B cell (primary cell): Measurements from ENCODE around the gene FOXL2. TPM values are rescaled to one million over a fixed set of nuclear protein-coding genes. Genes with fewer than 3 reads are reported as not detected.

Experiments used
- ATAC-seq: fragments of 200-7000 bp; cut with Tn5 transposase; one replicate; pipeline ENCODE4 v1.10.0; 2021; ENCODE audit warnings: low read depth, mild to moderate bottlenecking, moderate number of reproducible peaks, moderate library complexity
- CTCF ChIA-PET: fragments of 350-600 bp; sonication (Branson Sonifier 250); formaldehyde crosslinking; loops from one replicate; lab custom pipeline; 2021; ENCODE audit warnings: antibody characterized with exemption, inconsistent platforms; lab: Charles Lee
- POLR2A ChIA-PET: fragments of 350-600 bp; sonication (Branson Sonifier 250); formaldehyde crosslinking; loops from one replicate; lab custom pipeline; 2021; ENCODE audit warnings: antibody characterized with exemption; lab: Charles Lee
- DNase-seq: peaks from one replicate; pipeline ENCODE4 v3.0.0; 2013
- H2AFZ ChIP-seq: 2 replicates; pipeline ENCODE4 v1.6.1; 2012; ENCODE audit warnings: mild to moderate bottlenecking, low read depth, low read length; ENCODE audit not compliant: insufficient read depth, poor library complexity, severe bottlenecking
- H3K27ac ChIP-seq, 2 donors: 1 replicate in 1 of 2; 2 replicates in 1 of 2; pipeline ENCODE4 v1.5.1; 2012 to 2013; ENCODE audit warnings: low read length in 2 of 2, mild to moderate bottlenecking in 2 of 2, moderate library complexity in 1 of 2
- H3K27me3 ChIP-seq, 4 experiments: fragments of 200-600 bp in 1 of 4; sonication (generic) in 1 of 4; replicated peaks in 1 of 4; 1 replicate in 2 of 4; 2 replicates in 2 of 4; pipeline versions ENCODE4 v1.6.1 to v1.7.0; 2013 to 2016; ENCODE audit warnings: low read length in 3 of 4, mild to moderate bottlenecking in 2 of 4, mixed read lengths in 1 of 4, moderate library complexity in 1 of 4; ENCODE audit not compliant: insufficient read depth in 4 of 4, control insufficient read depth in 3 of 4; ENCODE audit errors: control extremely low read depth in 1 of 4
- H3K36me3 ChIP-seq, 2 experiments: replicated peaks in 1 of 2; 1 replicate in 1 of 2; 2 replicates in 1 of 2; pipeline versions ENCODE4 v1.6.1 to v1.7.1; 2013; ENCODE audit warnings: low read length in 1 of 2; ENCODE audit not compliant: insufficient read depth in 2 of 2, control insufficient read depth in 1 of 2; ENCODE audit errors: control extremely low read depth in 1 of 2, extremely low read depth in 1 of 2
- H3K4me1 ChIP-seq, 2 donors: fragments of 200-600 bp in 1 of 2; sonication (generic) in 1 of 2; 1 replicate in 1 of 2; 2 replicates in 1 of 2; pipeline versions ENCODE4 v1.5.1 to v1.6.1; 2013 to 2017; ENCODE audit warnings: low read length in 2 of 2; ENCODE audit not compliant: control insufficient read depth in 2 of 2, insufficient read depth in 2 of 2
- H3K4me2 ChIP-seq: replicated peaks from 2 replicates; pipeline ENCODE3; 2012; ENCODE audit warnings: mild to moderate bottlenecking, low read depth, low read length; ENCODE audit not compliant: poor library complexity, severe bottlenecking
- H3K4me3 ChIP-seq, 5 experiments: fragments of 200-600 bp in 1 of 5; sonication (generic) in 1 of 5; 1 replicate in 3 of 5; 2 replicates in 2 of 5; pipeline versions ENCODE4 v1.5.1 to v1.7.0; 2011 to 2016; ENCODE audit warnings: low read length in 4 of 5, mild to moderate bottlenecking in 4 of 5, low read depth in 2 of 5, control low read depth in 1 of 5, moderate library complexity in 1 of 5; ENCODE audit not compliant: insufficient read depth in 1 of 5; ENCODE audit errors: control extremely low read depth in 1 of 5, extremely low read depth in 1 of 5
- H3K79me2 ChIP-seq: fragments of 200-600 bp; sonication (generic); one replicate; pipeline ENCODE4 v1.6.0; 2016; ENCODE audit warnings: low read length; ENCODE audit not compliant: control insufficient read depth, insufficient read depth
- H3K9ac ChIP-seq: fragments of 200-600 bp; sonication (generic); 2 replicates; pipeline ENCODE4 v1.6.1; 2017; ENCODE audit warnings: mild to moderate bottlenecking, low read length, moderate library complexity
- H3K9me3 ChIP-seq, 3 donors: one replicate each; pipeline versions ENCODE4 v1.6.1 to v1.7.1; 2013; ENCODE audit warnings: low read length in 2 of 3; ENCODE audit not compliant: control insufficient read depth in 2 of 3, insufficient read depth in 1 of 3; ENCODE audit errors: control extremely low read depth in 1 of 3
- H4K20me1 ChIP-seq: 2 replicates; pipeline ENCODE4 v1.6.0; 2012; ENCODE audit warnings: mild to moderate bottlenecking, low read length; ENCODE audit not compliant: insufficient read depth, control insufficient read depth, poor library complexity, severe bottlenecking
- H3K27ac Mint-ChIP-seq: one replicate; pipeline ENCODE4 v1.8.0; 2021; ENCODE audit warnings: mixed read lengths
- H3K27me3 Mint-ChIP-seq: one replicate; pipeline ENCODE4 v1.8.0; 2021; ENCODE audit warnings: mixed read lengths
- H3K4me1 Mint-ChIP-seq: one replicate; pipeline ENCODE4 v1.8.0; 2021; ENCODE audit warnings: mixed read lengths
- H3K4me3 Mint-ChIP-seq: one replicate; pipeline ENCODE4 v1.8.0; 2021; ENCODE audit warnings: mixed read lengths
- H3K9me3 Mint-ChIP-seq: one replicate; pipeline ENCODE4 v1.8.0; 2022; ENCODE audit warnings: mixed read lengths; ENCODE audit not compliant: insufficient read depth
- EZH2 ChIP-seq: IDR thresholded peaks from 2 replicates; pipeline ENCODE4 v1.6.1; 2012; ENCODE audit warnings: borderline replicate concordance, low read depth, mild to moderate bottlenecking, moderate library complexity, low read length; ENCODE audit not compliant: insufficient read depth, poor library complexity, severe bottlenecking
- WGBS: methylation state at CpG from one replicate; pipeline ENCODE4 v1.1.5; 2013; ENCODE audit warnings: missing lambda C conversion rate; ENCODE audit not compliant: insufficient coverage; 5-methylcytosine and 5-hydroxymethylcytosine counted together
- intact Hi-C: fragments of 100-400 bp; cut with micrococcal nuclease; formaldehyde crosslinking; loops from one replicate; pipeline ENCODE4 v1.10.0; 2022
- polyA plus RNA-seq: library from polyadenylated mRNA; depleted of rRNA; stranded (reverse); fragments of >200 nt; gene quantifications from 2 replicates; pipeline ENCODE4 v1.2.3, GENCODE V29; 2012
- total RNA-seq, 2 donors: library from RNA; stranded (reverse); fragments of 120-200 nt in 1 of 2; gene quantifications; 1 replicate in 1 of 2; 2 replicates in 1 of 2; pipeline versions ENCODE4 v1.2.3 to v1.2.4, GENCODE V29; 2013 to 2022
- TF ChIP-seq, protein P1 (sequence below): fragments of 200-600 bp; IDR thresholded peaks from one replicate; pipeline ENCODE4 v1.8.0; 2022; ENCODE audit warnings: antibody characterized with exemption, mild to moderate bottlenecking

The FOXL2 gene
- total and polyA plus RNA-seq, 2 donors (not counting 1 experiment from before 2014, with no cell fraction given): not detected

DNA sequence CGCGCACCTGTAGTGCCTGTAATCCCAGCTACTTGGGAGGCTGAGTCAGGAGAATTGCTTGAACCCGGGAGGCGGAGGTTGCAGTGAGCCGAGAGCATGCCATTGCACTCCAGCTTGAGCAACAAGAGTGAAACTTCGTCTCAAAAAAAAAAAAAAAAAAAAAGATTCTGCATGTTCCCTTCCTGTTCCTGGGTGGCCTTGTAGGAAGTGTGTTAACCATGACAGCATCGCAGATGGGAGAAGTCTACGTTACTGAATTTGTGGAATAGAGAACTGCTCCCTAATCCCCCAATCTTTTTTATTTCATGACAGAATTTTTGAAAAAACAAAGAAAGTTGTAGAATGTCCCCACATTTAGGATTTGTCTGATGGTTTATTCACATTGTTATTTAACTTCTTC is 45.4 kb downstream of the FOXL2 start:
- Histone ChIP-seq H4K20me1 (no peaks in the 10 kb centered on the region), H3K4me2 (no peak overlapping the region), H3K27ac (no peak overlapping the region), H3K4me3 (no peak overlapping the region), H3K79me2 (no peaks in the 10 kb centered on the region), H3K36me3 (no peaks in the 10 kb centered on the region), H3K9ac (no peak overlapping the region), H3K9me3 (no peaks in the 10 kb centered on the region), H3K27me3 (no peaks in the 10 kb centered on the region), H2AFZ (no peak overlapping the region), H3K4me1 (no peaks in the 10 kb centered on the region)
- TF ChIP-seq EZH2: no peak
- TF ChIP-seq, protein P1, sequence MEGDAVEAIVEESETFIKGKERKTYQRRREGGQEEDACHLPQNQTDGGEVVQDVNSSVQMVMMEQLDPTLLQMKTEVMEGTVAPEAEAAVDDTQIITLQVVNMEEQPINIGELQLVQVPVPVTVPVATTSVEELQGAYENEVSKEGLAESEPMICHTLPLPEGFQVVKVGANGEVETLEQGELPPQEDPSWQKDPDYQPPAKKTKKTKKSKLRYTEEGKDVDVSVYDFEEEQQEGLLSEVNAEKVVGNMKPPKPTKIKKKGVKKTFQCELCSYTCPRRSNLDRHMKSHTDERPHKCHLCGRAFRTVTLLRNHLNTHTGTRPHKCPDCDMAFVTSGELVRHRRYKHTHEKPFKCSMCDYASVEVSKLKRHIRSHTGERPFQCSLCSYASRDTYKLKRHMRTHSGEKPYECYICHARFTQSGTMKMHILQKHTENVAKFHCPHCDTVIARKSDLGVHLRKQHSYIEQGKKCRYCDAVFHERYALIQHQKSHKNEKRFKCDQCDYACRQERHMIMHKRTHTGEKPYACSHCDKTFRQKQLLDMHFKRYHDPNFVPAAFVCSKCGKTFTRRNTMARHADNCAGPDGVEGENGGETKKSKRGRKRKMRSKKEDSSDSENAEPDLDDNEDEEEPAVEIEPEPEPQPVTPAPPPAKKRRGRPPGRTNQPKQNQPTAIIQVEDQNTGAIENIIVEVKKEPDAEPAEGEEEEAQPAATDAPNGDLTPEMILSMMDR: no peak
- DNase-seq (no peak), ATAC-seq (no peak)
- H3K27me3 Mint-ChIP-seq: peaks cover 4% of the 10 kb centered on the region
- no peak overlapping the region for H3K27ac Mint-ChIP-seq
- POLR2A ChIA-PET: no interaction called here
- intact Hi-C loops: no loop called here
- no peaks in the 10 kb centered on the region for H3K4me1 Mint-ChIP-seq
- H3K9me3 Mint-ChIP-seq: no peaks in the 10 kb centered on the region
- CTCF ChIA-PET: interaction anchor here (5.3 kb wide), 1 partner anchor 14 kb away, joined by 25 read pairs; no protein-coding TSS in a partner anchor
- 92% methylated on average over 3 of the region's 8 CpGs for WGBS
- H3K4me3 Mint-ChIP-seq: no peak overlapping the region

DNA sequence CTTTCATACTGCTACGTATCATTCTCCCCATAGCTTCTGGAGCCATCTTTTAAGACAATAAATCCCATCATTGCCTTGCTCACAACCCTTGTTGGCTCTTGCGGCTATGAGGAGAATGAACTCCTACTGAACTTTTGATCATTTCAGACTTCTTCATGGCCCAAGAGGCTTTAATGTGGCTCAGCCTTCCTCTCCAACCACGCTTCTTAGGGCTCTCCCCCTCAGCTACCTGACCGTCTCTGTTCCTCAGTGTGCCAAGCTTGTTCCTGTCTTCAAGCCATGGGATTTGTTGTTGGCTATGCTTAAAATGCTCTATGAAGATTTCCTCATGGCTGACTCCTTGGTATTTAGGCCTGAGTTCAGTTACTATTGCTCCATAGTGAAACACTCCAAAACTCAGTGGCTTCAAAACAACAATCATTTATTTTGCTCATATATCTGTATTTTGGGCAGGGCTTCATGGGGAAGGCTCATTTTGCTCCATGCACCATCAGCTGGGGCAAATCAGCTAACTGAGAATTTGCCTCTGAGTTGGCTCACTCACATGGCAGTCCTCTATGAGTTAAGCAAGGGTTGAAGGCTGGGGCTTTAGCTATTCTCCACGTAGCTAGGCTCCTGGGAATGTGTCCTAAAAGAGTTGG is 47.5 kb downstream of the FOXL2 start:
- no peaks in the 10 kb centered on the region for H3K4me1 Mint-ChIP-seq
- WGBS: 81% methylated on average over 3 of the region's 5 CpGs
- Histone ChIP-seq H3K36me3 (no peaks in the 10 kb centered on the region), H3K4me3 (no peak overlapping the region), H3K4me1 (no peaks in the 10 kb centered on the region), H2AFZ (no peak overlapping the region), H3K27me3 (no peaks in the 10 kb centered on the region), H4K20me1 (no peaks in the 10 kb centered on the region), H3K9me3 (no peaks in the 10 kb centered on the region), H3K79me2 (no peaks in the 10 kb centered on the region), H3K27ac (no peak overlapping the region), H3K4me2 (no peak overlapping the region), H3K9ac (no peak overlapping the region)
- peaks cover 4% of the 10 kb centered on the region for H3K27me3 Mint-ChIP-seq
- ChIA-PET CTCF (interaction anchor here (1.1 to 5.3 kb wide), 3 partner anchors 13 to 24 kb away, joined by 3 to 25 read pairs (median 5); no protein-coding TSS in a partner anchor), POLR2A (no interaction called here)
- no peaks in the 10 kb centered on the region for H3K9me3 Mint-ChIP-seq
- H3K27ac Mint-ChIP-seq: no peak overlapping the region
- no peak overlapping the region for H3K4me3 Mint-ChIP-seq
- intact Hi-C loops: no loop called here
- DNase-seq (no peak), ATAC-seq (no peak)
- TF ChIP-seq, protein P1: no peak
- no peak for TF ChIP-seq EZH2
